GM18499 (cell line): Measurements from ENCODE around the gene CDC25B.
A peak's percentile ranks its signal among the peaks of the same experiment; 100 is the strongest.

ENCODE experiments used
- ATAC-seq: cut with Tn5 transposase; IDR thresholded peaks from one replicate; pipeline ENCODE4 v1.9.1; 2021; ENCODE audit warnings: moderate number of reproducible peaks; ENCODE audit not compliant: insufficient read depth, unreplicated experiment

CDC25B gene

GRCh38 chr20:3763671-3764601 lies 32.2 kb upstream of the CDC25B start:
- ATAC-seq, result no peak

GRCh38 chr20:3764659-3765058 lies 31.5 kb upstream of the CDC25B start:
- no peak for ATAC-seq

- no peak for ATAC-seq
These were observed 30.8 kb upstream of the CDC25B start for GRCh38 chr20:3765171-3765882.

- no peak for ATAC-seq
These were observed 29.5 kb upstream of the CDC25B start for GRCh38 chr20:3766422-3767109.

GRCh38 chr20:3767110-3767426 lies 29.0 kb upstream of the CDC25B start:
- no peak for ATAC-seq

- ATAC-seq, result peak; percentile 84
These were observed 28.4 kb upstream of the CDC25B start, which contains the start of gene ADISSP for GRCh38 chr20:3767427-3768341. ADISSP (minus strand) TSS chr20:3767753; CDS start chr20:3760100, 7,653 bp downstream.

DNA sequence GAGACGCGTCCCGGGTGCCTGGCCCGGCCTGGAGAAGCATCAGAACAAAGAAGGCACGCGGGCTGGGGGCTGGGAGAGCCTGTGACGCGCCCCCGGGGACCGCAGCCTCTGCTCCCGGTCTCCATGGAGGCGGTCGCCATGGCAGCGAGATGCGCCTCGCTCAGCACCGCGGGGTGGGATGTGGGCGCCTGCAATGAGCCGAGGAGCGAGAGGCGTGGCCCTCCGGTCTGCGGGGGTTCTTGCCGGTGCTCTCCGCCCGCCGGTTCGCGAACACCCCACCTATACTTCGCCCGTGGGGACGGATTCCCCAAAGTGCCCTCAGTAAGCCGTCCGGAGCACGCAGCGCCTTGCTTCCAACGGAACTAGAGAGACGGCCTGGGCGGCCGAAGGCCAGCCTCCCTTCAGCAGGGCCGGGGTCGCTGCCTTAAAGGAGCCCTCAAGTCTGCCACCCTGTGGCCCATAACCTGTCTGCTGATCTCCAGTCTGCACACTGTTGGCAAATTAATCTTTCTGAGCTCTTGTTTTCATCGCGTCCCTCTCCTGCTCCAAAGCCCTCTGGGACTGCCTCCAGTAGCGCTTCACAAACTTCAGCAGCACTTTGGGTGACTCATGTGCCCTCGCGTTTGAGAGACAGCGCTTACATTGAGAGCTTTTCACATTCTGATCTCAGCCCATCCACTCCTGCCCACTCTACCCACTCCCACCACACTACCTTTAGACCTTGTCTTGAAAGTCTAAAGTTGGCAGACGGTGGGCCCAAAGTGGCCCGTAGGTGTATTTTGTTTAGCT lies 27.6 kb upstream of the CDC25B start:
- ATAC-seq, result no peak

DNA sequence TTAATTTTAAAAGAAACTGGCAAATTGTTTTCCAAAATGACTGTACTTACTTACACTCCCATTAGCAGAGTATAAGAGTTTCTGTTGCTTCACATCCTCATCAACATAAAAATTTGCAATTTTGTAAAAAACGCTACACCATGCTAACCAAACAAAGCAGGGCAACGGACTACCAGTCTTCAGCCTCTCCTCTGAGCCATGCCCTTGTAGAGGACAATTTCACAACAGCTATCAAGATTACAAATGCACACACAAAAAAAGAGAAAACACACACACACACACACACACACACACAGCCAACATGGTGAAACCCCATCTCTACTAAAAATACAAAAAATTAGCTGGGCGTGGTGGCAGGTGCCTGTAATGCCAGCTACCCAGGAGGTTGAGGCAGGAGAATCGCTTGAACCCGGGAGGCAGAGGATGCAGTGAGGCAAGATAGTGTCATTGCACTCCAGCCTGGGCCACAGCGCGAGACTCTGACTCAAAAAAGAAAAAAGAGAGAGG lies 24.5 kb upstream of the CDC25B start:
- no peak for ATAC-seq

GRCh38 chr20:3775457-3776108 lies 20.5 kb upstream of the CDC25B start:
- no peak for ATAC-seq

- no peak for ATAC-seq
These were observed 18.8 kb upstream of the CDC25B start for GRCh38 chr20:3777381-3777715.

DNA sequence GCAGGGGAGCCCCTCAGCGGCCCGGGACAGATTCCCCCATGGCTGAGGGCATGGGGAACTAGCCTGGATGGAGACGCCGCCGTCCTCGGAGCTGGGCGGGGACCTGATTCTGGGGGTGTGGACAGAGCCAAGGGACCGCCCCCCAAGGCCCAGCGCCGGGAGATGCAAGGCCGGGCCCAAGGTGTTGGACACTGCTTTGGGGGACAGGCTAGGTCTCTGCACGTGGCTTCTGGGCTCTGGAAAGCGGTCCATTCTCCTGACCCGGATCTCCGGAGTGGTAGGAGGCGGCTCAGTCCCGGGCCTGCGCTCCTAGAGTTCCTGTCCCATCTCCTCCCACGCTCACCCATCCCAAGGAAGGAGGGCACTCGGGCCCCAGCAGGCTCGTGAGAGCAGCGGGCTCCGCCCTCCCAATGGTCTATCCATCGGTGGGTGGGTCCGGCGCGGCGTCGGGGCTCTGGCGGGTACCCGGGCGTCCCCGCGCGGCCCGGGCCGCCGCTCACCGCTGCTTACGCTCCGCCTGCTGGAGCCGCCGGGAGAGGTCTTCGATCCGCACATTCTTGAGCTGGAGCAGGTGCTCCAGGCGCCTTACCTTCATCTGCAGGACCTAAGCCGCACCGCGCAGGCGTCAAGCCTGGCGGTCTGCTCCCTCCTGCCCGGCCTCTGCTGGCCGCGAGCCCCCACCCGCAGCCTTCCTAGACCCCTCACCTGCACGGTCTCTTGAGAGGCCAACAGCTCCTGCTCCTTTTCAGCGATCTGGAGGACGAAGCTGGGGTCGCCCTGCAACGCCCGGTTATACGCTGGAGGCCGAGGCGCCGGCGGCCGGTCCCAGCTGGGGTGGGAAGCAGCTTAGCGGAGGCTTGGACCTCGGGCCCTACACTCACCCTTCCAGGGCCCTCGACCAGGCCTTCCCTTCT lies 18.1 kb upstream of the CDC25B start:
- ATAC-seq, result no peak

- ATAC-seq, result no peak
These were observed 17.1 kb upstream of the CDC25B start for GRCh38 chr20:3778976-3779375.

GRCh38 chr20:3781153-3781910 lies 14.8 kb upstream of the CDC25B start, which contains the start of gene SPEF1:
SPEF1 (minus strand) TSS chr20:3781448; CDS start chr20:3781287, 161 bp downstream.
- no peak for ATAC-seq

DNA sequence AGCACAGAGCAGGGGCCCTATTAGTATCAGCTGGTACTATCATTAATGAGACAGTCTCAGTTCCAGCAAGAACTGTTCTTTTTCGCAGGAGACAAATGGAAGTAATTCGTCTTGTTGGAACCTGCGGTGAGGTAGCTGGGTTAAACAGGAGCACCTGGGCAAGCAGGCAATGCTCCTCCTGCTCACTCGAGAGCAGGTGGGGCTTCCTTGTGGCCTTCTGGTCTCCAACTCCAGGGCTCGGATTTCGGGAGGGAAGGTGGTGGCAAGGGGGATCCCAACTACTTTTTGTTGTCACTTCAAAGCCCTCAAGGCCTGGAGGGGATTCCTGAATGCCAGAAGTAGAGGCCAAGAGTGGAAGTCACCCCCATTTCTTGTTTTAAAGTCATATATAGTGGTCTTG lies 13.5 kb upstream of the CDC25B start:
- no peak for ATAC-seq

DNA sequence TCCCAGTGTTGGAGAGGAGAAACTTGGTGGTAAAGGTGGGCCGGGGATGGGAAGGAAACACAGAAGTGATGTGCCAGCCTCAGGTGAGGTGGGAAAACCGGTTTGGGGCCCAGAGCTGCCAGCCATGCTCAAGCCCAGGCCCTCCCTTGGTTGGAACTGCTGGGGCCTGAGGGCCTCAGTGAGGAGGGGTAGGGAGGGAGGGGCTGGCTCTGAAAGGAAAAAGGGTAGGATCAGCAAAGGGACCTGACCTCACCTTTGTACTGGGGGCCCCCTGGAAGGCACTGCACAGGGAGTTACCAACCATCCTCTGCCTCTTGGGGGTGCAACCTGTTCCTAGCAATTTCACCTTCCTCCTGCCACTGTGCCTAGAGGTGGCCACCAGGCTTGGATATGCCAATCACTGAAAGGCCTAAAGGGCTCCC lies 13.0 kb upstream of the CDC25B start:
- no peak for ATAC-seq

DNA sequence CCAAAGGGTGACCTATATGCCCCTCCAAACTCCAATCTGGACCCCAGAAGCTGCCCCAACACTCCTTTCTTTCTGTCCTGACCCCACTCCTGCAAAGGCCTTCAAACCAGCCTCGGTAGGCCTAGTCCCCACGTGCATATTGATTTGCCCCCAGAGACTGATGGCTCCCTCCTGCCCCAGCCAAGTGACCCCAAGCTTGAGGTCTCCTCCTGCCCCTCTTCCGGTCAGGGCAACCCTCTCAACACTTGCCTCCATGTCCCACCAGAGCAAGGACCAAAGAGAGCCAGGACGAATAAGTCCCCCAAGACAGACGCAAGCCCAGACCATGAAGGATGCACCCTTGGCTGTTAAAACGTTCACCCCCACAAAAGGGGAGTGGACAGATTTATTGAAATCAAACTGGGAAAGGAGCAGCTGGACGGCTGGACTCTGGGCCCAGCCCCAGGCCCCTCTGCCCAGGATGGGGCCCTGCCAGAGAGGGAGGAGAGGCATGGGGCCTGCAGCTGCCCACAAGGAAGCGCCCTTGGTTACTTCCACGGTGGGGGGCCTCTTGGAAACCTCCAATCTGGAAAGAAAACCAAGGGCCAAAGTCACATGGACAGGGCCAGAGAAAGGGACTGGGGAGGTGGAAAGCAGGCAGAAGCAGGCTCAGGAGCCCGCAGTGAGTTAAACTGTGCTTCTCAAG lies 12.5 kb upstream of the CDC25B start:
- no peak for ATAC-seq
